HG02885 (cell line): Measurements from ENCODE around the gene ODR4.
"Not testable (repeated sequence)": the region's sequence is repeated elsewhere in the genome, so short reads cannot be mapped to it uniquely, and the experiment has no call there.

Experiments used
- ATAC-seq: cut with Tn5 transposase; IDR thresholded peaks from one replicate; pipeline ENCODE4 v1.9.1; 2021; ENCODE audit warnings: mild to moderate bottlenecking; ENCODE audit not compliant: unreplicated experiment, poor library complexity

ODR4 gene

GRCh38 chr1:186420311-186420710, 44.7 kb downstream of the ODR4 start:
- no peak for ATAC-seq

- peak; percentile 95 for ATAC-seq
Observed at GRCh38 chr1:186420923-186421322, 45.3 kb downstream of the ODR4 start.

- no peak for ATAC-seq
Observed at GRCh38 chr1:186421446-186421845, 45.8 kb downstream of the ODR4 start.

- ATAC-seq, result no peak
Observed at GRCh38 chr1:186424539-186424938, 48.9 kb downstream of the ODR4 start.

GRCh38 chr1:186426118-186426517, 50.5 kb downstream of the ODR4 start:
- ATAC-seq, result no peak

- no peak for ATAC-seq
Observed at GRCh38 chr1:186429017-186429416, 53.4 kb downstream of the ODR4 start.

GRCh38 chr1:186435336-186435735, 59.7 kb downstream of the ODR4 start:
- ATAC-seq, result no peak

- no peak for ATAC-seq
Observed at GRCh38 chr1:186438567-186438966, 62.9 kb downstream of the ODR4 start.

GRCh38 chr1:186440584-186440983, 64.9 kb downstream of the ODR4 start:
- ATAC-seq, result no peak

- no peak for ATAC-seq
Observed at GRCh38 chr1:186442651-186443375, 67.2 kb downstream of the ODR4 start.

GRCh38 chr1:186443638-186444037, 68.0 kb downstream of the ODR4 start:
- ATAC-seq, result peak; percentile 70

GRCh38 chr1:186446152-186446551, 70.5 kb downstream of the ODR4 start:
- no peak for ATAC-seq

- no peak for ATAC-seq
Observed at GRCh38 chr1:186454981-186455380, 79.3 kb downstream of the ODR4 start.

GRCh38 chr1:186456729-186457255, 81.2 kb downstream of the ODR4 start:
- no peak for ATAC-seq

- not testable (repeated sequence) for ATAC-seq
Observed at GRCh38 chr1:186459161-186459560, 83.5 kb downstream of the ODR4 start.

- ATAC-seq, result no peak
Observed at GRCh38 chr1:186461014-186461413, 85.4 kb downstream of the ODR4 start, which contains the start of gene PDC. PDC (minus strand) TSS chr1:186461114; CDS start chr1:186449459, 11,655 bp downstream.

GRCh38 chr1:186463511-186463910, 87.9 kb downstream of the ODR4 start:
- no peak for ATAC-seq

- ATAC-seq, result no peak
Observed at GRCh38 chr1:186463926-186464325, 88.3 kb downstream of the ODR4 start.

GRCh38 chr1:186465491-186465890, 89.9 kb downstream of the ODR4 start:
- not testable (repeated sequence) for ATAC-seq

GRCh38 chr1:186465946-186466345, 90.3 kb downstream of the ODR4 start:
- ATAC-seq, result no peak
